HG03066 (cell line): Measurements from ENCODE around the gene CR2.
"Not testable (repeated sequence)": the region's sequence is repeated elsewhere in the genome, so short reads cannot be mapped to it uniquely, and the experiment has no call there.

Source experiments
- ATAC-seq: cut with Tn5 transposase; IDR thresholded peaks from one replicate; pipeline ENCODE4 v1.9.1; 2021; ENCODE audit warnings: low read depth; ENCODE audit not compliant: unreplicated experiment

Gene CR2

GRCh38 chr1:207444514-207445217 lies 9.5 kb upstream of the CR2 start:
- ATAC-seq = no peak

GRCh38 chr1:207453710-207454045 lies 450 bp upstream of the CR2 start:
- no peak for ATAC-seq

GRCh38 chr1:207455183-207455754 lies 1.1 kb downstream of the CR2 start:
- no peak for ATAC-seq

GRCh38 chr1:207458414-207458813 lies 4.3 kb downstream of the CR2 start:
- no peak for ATAC-seq

GRCh38 chr1:207459008-207459407 lies 4.9 kb downstream of the CR2 start:
- ATAC-seq = no peak

- no peak for ATAC-seq
These were observed 7.5 kb downstream of the CR2 start for GRCh38 chr1:207461649-207462048.

- ATAC-seq = no peak
These were observed 8.4 kb downstream of the CR2 start for GRCh38 chr1:207462535-207462934.

- ATAC-seq = no peak
These were observed 8.9 kb downstream of the CR2 start for GRCh38 chr1:207463021-207463420.

- ATAC-seq = no peak
These were observed 9.4 kb downstream of the CR2 start for GRCh38 chr1:207463571-207463970.

GRCh38 chr1:207470927-207471326 lies 16.8 kb downstream of the CR2 start:
- no peak for ATAC-seq

GRCh38 chr1:207474210-207474609 lies 20.1 kb downstream of the CR2 start:
- no peak for ATAC-seq

GRCh38 chr1:207486198-207486597 lies 32.1 kb downstream of the CR2 start:
- ATAC-seq = no peak

- no peak for ATAC-seq
These were observed 33.5 kb downstream of the CR2 start for GRCh38 chr1:207487636-207488035.

GRCh38 chr1:207493212-207493611 lies 39.1 kb downstream of the CR2 start:
- no peak for ATAC-seq

GRCh38 chr1:207494171-207494570 lies 40.0 kb downstream of the CR2 start:
- no peak for ATAC-seq

- not testable (repeated sequence) for ATAC-seq
These were observed 41.2 kb downstream of the CR2 start for GRCh38 chr1:207495281-207495680.

GRCh38 chr1:207495801-207496792 lies 42.0 kb downstream of the CR2 start, which contains the start of gene CR1:
CR1 (plus strand) TSS chr1:207496157; CDS start chr1:207496268, 111 bp downstream.
- peak; percentile 46 for ATAC-seq

- ATAC-seq = no peak
These were observed 43.8 kb downstream of the CR2 start for GRCh38 chr1:207497941-207498340.

- ATAC-seq = peak; percentile 46
These were observed 45.4 kb downstream of the CR2 start for GRCh38 chr1:207499573-207499972.

GRCh38 chr1:207500306-207500705 lies 46.2 kb downstream of the CR2 start:
- ATAC-seq = no peak

- ATAC-seq = no peak
These were observed 46.9 kb downstream of the CR2 start for GRCh38 chr1:207501071-207501470.
